Stimulated activated CD4-positive, alpha-beta T cell treated with anti-CD3 and anti-CD28 coated beads, TNF-alpha, amount 100 ng/mL, for 1 hour (primary cell): ENCODE measurements around the gene MYOZ3.

Experiments
- DNase-seq, 3 donors: peaks; one replicate each; pipeline ENCODE4 v3.0.0-alpha.2; 2020; ENCODE audit warnings: low read depth in 3 of 3, low spot score in 1 of 3

MYOZ3 gene

DNA sequence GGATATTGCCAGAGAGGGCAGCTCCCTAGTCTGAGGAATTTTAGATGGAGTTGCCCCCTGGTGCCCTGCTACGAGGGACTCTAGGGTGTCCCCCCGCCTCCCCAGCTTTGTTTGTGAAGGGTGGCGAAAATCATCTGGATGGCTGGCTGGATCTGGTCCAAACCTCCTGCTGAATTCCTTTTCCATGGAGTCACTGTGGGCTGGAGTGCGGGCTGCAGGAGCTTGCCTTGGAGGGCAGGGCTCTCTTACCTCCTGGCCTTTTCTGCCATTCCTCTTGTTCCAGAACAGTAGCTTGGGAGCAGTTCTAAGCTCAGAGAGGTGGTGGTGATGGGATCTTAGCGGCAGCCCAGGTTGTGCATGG lies 18.5 kb upstream of the MYOZ3 start:
- no peak for DNase-seq

DNA sequence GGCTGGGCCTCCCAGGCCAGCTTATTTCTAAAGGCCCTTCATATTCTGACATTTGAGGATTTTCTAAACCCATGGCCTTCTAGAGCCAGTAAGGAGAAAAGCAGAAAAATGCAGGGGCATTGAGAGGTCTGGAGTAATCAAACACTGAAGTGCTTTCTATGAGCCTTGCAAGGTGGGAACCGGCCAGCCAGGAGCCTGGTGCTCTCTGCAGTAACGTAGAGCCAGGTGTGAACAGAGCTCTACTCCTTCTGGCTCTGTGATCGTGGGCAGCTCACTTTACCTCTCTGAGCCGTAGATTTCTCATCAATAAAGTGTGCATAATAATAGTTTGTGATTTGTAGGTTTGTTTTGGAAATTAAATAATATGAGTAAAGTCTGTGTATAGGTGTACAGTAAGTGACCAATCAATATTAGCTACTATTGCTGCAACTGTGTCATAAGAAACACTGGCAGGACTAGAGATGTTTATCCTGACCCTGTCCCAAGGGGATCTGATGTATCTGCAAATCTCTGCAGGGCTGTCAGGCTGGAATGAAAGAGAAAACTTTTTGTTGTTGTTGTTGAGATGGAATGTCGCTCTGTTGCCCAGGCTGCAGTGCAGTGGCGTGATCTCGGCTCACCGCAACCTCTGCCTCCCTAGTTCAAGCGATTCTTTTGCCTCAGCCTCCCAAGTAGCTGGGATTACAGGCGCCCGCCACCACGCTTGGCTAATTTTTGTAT lies 17.9 kb upstream of the MYOZ3 start:
- DNase-seq = no peak

DNA sequence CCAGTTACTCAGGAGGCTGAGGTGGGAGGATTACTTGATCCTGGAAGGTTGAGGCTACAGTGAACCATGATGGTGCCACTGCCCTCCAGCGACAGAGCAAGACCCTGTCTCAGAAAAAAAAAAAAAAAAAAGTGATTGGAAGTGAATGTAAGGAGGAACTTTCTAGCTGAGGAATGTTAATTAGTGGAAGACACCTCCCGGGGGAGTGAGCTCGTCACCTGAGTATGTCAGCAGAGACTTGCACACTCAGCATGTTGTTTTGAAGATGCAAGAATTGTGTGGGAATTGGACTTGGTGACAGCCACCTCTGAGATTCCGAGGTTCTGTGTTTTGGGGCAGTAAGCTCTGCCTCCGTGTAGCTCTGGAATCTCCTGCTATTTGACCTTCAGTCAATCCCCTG lies 17.0 kb upstream of the MYOZ3 start:
- DNase-seq = no peak

DNA sequence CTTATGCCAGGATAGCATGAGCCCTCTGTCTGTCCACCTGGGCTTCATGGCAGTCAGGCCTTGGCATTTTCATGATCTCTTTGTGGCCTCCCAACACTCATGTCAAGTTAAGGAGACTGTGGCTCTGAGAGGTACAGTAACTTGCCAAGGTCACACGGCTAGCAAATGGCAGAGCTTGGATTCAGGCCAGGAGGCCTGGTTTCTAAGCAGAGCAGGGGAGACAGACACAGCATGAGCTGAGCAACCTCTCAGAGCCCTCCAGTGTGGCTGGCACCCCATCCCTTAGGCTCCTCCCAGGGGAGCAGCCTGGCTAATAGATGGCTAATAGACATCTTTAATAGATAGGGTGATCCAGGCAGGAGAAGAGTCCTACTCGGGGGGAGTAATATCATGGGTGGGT lies 16.5 kb upstream of the MYOZ3 start:
- no peak for DNase-seq

DNA sequence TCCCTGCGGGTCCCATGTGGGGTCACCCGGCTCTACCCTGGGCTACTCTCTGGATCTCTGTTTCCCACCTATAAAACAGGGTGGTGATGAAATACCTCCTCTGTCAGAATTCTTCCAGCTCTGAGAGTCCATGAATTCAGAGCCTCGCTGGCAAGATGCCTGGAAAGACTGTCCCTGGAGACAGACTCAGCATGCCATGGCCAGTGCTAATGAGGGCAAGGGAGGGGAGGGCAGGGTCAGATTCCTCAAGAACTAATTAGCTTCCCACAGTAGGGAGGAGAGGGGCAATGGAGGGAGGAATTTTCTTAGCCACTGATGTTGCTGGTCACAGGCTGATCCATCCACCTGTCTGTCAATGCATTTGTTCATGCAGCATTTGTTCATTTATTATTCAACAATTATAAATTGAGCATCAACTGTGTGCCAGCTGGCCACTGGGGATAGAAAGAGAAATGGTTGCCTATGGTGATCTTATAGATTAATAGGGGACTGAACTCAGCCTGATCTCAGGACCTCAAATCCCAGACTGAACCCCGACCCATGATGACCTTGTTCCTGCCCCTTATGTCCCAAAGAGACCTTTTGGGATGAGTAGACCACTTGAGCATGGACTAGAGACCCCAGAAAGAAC lies 15.9 kb upstream of the MYOZ3 start:
- DNase-seq = no peak

DNA sequence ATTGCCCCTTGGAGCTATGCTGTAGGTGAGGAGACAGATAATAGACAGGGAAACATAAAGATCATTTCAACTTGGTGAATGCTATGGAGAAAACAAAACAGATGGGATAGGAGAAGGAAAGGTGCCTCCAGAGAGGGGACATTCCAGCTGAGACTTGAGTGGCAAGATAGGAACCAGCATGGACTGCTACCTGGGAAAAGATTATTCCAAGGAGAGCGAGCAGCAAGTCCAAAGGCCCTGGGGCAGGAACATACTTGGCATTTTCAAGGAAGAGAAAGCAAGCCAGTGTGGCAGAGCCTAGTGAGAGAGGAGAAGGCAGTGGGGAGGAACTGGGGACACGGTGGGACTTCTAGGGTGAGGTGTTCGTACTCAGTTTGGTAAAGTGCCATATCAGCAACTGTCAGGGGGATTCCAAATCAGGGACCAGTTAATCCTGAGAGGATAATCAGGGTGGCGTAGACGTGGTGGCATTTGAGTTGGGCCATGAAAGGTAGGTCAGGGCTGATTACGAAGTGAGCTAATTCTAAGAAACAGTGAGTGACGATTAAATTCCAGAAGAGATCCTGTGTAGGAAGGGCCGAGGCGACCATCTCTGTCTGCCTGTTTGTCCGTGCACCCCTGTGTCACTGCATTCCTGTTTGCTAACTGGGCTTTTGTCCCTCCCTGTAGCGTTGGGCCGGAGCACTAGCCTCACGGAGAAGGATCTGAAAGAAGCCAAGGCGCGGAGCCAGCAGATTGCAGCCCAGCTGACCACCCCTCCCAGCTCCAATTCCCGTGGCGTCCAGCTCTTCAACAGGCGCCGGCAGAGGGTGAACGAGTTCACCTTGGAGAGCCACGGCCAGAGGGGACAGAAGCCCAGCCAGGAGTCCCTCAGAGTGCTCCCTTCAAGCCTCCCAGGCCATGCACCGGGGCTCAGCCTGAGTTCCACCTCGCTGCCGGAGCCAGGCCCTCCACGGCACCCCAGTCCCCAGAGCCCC lies 13.5 kb upstream of the MYOZ3 start:
- no peak for DNase-seq

DNA sequence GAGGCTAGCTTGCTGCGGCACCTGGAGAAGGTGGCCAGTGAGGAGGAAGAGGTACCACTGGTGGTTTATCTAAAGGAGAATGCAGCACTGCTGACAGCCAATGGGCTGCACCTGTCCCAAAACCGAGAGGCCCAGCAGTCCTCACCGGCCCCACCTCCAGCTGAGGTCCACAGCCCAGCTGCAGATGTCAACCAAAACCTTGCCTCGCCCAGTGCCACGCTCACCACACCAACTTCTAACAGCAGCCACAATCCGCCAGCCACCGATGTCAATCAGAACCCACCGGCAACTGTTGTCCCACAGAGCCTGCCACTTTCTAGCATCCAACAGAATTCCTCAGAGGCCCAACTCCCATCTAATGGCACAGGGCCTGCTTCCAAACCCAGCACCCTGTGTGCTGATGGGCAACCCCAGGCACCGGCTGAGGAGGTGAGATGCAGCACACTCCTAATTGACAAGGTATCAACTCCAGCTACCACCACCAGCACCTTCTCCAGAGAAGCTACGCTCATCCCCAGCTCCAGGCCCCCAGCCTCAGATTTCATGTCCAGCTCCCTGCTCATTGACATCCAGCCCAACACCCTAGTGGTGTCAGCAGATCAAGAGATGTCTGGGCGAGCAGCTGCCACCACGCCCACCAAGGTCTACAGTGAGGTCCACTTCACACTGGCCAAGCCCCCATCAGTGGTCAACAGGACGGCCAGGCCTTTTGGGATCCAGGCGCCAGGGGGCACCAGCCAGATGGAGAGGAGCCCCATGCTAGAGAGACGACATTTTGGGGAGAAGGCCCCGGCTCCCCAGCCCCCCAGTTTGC lies 12.6 kb upstream of the MYOZ3 start:
- no peak for DNase-seq

DNA sequence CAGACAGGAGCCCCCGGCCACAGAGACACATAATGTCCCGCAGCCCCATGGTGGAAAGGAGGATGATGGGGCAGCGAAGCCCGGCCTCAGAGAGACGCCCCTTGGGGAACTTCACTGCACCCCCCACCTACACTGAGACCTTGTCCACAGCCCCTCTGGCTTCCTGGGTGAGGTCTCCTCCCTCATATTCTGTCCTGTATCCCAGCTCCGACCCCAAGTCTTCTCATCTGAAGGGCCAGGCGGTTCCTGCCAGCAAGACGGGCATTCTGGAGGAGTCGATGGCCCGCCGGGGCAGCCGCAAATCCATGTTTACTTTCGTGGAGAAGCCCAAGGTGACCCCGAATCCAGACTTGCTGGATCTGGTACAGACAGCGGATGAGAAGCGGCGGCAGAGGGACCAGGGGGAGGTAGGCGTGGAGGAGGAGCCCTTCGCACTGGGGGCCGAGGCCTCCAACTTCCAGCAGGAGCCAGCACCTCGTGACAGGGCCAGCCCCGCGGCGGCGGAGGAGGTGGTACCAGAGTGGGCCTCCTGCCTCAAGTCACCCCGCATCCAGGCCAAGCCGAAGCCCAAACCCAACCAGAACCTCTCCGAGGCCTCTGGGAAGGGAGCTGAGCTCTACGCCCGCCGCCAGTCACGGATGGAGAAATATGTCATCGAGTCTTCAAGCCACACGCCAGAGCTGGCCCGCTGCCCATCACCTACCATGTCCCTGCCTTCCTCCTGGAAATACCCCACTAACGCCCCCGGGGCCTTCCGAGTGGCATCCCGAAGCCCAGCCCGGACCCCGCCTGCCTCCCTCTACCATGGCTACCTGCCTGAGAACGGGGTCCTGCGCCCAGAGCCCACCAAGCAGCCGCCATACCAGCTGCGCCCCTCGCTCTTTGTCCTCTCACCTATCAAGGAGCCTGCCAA lies 11.7 kb upstream of the MYOZ3 start:
- DNase-seq = no peak

DNA sequence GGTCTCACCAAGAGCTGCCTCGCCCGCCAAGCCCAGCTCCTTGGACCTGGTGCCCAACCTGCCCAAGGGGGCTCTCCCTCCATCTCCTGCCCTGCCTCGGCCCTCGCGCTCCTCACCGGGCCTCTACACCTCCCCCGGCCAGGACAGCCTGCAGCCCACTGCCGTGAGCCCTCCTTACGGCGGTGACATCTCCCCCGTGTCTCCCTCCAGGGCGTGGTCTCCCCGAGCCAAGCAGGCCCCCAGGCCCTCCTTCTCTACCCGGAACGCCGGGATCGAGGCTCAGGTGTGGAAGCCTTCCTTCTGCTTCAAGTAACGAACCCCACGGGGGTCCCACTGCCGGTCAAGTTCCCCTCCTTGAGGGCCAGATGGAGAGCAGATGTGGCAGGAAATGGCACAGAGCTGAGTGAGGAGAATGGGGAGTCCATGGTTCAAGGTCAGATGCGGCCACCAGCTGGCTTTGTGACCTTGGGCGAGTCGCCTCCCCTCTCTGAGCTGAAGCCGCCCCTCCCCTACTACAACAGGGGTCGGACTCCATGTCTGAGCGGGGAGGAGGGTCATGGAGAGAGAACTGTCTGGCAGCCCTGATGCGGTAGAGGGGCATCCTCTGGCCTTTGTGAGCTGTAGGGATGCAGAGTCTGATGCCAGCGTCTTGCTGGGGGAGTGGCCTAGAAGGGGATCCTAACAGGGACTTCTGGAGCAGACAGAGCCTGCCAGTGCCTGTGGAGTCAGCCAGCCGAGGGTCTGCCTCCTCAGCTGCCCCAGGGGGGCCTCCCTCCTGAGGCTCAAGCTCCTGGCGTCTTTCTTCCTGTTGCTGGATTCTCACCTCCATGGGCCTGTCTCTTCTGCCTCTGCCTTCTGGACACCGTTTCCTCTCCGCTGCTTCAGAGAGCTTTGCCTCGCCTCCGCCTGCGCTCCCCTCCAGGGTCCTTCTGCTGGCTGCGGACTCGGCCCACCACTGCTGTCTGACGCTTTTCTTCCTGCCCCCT lies 10.7 kb upstream of the MYOZ3 start:
- no peak for DNase-seq

DNA sequence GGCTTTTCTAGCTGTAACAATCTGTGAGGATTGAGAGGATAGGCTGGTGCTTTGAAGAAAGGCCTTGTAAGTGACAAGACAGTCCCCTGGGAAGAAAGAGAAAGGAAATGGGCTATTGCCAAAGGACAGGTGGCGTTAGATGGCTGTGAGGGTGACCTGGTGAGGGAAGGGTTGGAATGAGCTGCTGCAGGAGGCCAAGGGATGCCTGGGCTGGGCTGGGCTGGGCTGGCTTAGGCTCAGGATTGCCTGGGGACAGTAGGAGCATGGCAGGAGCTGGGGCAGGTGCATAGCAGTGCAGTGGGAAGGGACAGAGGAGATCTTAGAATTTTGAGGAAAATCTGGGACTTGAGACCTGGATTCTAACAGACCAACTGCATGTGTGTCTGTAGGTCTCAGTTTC lies 9.7 kb upstream of the MYOZ3 start:
- no peak for DNase-seq

DNA sequence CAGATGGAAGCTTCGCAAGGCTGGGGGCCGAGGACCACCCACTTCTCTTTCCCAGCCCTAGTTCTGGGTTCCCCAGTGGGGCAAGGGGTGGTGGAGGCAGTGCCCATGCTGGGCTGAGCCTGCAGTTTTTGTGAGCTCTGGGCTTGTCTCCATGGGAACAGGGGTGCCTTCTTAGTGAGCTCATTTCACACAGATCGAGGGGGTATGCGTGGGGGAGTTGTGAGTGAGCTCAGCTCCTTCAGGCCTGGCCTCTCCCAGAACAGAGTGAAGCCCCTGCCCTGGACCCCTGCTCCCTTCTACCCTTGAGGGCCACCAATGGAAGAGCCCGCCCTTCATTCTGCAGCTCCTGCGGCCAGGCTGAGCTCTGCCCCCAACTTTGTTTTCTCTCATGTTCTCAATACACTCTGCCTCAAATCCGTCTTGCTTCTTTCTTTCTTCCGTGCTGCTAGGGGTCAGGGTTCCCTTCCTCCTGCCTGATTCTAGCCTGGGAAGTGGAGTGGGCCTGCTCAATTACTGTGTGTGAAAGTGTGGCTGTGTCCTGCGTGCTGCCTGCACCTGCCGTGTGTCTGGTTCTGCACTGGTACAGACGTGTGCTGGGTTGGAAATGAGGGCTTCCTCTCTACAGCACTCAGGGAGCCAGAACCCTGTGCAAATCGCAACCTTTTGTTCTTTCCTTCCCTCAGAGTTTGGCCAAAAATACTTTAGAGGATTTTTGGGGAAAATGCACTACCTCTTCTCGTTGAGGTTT lies 9.0 kb upstream of the MYOZ3 start:
- DNase-seq = no peak

DNA sequence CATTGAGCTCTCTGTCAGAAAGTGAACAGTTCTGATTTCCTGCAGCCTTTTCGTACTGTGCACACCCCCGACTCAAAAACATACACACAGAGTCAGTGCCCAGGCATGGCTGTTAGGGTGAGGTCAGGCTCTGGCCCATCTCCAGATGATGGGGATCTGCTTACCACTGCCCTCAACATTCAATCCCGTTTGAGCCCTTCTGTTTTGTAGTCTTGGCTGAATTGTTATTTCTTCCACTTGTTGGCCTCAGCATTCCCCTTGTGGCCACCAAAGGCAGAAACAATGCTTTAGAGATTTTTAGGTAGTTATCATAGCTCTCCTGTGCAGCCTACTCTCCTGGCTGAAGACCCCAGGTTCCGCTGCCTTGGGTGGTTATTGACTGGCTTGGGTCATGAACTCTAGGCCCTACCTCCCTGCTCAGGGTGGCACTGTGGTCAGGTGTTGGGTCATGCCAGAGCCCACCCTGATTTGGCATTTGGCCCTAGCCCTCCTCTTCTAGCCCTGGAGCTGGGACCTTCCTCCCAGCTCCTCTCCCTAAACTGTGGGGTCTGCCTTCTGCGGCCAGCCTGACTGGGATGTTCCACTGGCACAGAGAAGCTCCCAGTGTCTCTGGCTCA lies 7.8 kb upstream of the MYOZ3 start:
- DNase-seq = no peak

DNA sequence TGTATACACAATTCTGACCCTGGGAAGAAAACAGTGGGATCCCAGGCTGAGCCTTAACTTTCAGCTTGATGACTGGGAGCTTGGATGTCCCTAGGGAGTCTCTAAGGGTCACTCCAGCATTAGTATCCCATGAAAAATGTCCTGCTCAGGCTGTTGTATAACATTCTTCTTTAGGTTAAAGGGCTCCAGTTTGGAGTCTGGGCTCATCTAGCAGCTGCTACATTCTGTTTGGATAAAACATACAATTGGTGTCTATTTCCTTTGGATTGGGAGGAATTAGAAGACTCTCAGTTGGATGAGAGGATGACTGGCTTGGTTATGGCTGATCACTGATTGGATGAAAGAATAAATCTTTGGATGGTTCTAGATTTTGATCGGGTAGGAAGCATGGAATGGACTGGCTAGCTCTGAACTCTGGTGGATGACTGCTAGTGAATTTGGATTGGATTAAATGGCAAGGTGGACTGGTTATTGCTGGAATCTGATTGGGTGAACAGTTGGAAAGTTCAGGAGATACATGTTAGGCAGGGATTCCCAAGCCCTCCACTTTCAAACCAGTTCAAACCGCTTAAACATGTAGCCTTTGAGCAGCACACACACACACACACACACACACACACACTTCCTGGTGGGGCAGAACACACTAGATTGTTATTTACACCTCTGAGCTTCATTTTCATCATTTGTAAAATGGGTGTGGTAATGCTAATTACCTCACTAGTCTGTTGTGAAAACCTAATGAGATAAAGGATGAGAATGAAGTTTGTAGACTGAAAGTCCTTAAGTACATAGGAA lies 7.1 kb upstream of the MYOZ3 start:
- DNase-seq = no peak

DNA sequence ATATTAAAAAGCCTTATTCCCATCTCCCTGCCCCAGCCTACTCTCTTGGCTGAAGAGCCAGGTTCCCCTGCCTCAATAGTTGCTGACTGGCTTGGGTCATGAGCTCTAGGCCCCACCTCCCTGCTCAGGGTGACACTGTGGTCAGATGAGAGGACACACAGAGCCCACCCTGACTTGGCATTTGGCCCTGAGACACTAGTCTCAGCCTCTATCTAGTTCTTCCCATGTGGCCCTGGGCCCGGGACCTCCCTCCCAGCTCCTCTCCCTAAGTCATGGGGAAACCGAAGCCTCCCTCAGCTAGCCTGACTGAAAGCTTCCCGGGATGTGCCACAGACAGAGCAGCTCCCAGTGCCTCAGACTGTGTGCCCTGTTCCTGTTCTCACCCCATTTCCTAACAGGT lies 5.8 kb upstream of the MYOZ3 start:
- DNase-seq = no peak

DNA sequence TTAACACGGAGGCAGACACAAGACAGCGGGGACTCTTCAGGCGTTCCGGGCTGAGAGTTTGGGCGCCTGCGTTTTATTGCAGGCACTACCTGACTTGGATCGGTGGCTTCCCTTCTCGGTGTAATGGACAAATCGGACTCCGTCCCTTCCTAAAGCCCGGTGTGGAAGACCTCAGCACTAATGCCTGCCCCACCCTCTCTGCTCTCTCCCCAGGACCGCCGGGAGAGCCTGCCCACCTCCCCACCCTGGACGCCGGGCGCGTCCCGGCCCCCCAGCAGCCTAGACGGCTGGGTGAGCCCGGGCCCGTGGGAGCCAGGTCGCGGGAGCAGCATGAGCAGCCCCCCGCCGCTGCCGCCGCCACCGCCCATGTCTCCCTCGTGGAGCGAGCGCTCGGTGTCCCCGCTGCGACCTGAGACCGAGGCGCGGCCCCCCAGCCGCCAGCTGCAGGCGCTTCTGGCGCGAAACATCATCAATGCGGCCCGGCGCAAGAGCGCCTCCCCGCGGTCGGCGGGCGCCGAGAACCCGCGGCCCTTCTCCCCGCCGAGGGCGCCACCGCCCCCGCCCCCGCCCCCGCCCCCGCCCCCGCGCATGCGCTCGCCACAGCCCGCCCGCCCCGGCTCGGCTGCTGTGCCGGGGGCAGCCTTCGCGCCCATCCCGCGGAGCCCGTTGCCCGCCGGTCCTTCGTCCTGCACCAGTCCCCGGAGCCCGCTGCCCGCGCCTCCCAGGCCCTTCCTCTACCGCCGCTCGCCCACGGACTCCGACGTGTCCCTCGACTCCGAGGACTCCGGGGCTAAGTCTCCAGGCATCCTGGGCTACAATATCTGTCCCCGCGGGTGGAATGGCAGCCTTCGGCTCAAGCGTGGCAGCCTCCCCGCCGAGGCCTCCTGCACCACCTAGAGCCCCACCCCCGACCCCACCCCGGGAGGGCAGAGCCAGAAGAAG lies 4.6 kb upstream of the MYOZ3 start:
- DNase-seq = peak; percentile 57 to 73 (median 57)

DNA sequence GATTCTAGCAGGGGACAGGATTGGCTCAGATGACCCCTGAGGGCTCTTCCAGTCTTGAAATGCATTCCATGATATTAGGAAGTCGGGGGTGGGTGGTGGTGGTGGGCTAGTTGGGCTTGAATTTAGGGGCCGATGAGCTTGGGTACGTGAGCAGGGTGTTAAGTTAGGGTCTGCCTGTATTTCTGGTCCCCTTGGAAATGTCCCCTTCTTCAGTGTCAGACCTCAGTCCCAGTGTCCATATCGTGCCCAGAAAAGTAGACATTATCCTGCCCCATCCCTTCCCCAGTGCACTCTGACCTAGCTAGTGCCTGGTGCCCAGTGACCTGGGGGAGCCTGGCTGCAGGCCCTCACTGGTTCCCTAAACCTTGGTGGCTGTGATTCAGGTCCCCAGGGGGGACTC lies 2.9 kb upstream of the MYOZ3 start:
- no peak for DNase-seq
